GM21515 (cell line): ENCODE measurements around the gene ARHGEF10L.
"Not testable (repeated sequence)": the region's sequence is repeated elsewhere in the genome, so short reads cannot be mapped to it uniquely, and the experiment has no call there.

Experiments
- ATAC-seq: cut with Tn5 transposase; IDR thresholded peaks from one replicate; pipeline ENCODE4 v1.9.1; 2021; ENCODE audit not compliant: unreplicated experiment

The ARHGEF10L gene

GRCh38 chr1:17609529-17609928 lies 70.0 kb downstream of the ARHGEF10L start:
- ATAC-seq: no peak

GRCh38 chr1:17610085-17610484 lies 70.6 kb downstream of the ARHGEF10L start:
- no peak for ATAC-seq

GRCh38 chr1:17610713-17611112 lies 71.2 kb downstream of the ARHGEF10L start:
- no peak for ATAC-seq

GRCh38 chr1:17611991-17612390 lies 72.5 kb downstream of the ARHGEF10L start:
- ATAC-seq: no peak

GRCh38 chr1:17612831-17613230 lies 73.3 kb downstream of the ARHGEF10L start:
- ATAC-seq: no peak

GRCh38 chr1:17614586-17614985 lies 75.1 kb downstream of the ARHGEF10L start:
- ATAC-seq: no peak

- no peak for ATAC-seq
These were observed 75.7 kb downstream of the ARHGEF10L start for GRCh38 chr1:17615157-17615556.

- ATAC-seq: no peak
These were observed 76.5 kb downstream of the ARHGEF10L start for GRCh38 chr1:17615959-17616358.

- ATAC-seq: no peak
These were observed 77.3 kb downstream of the ARHGEF10L start for GRCh38 chr1:17616731-17617279.

GRCh38 chr1:17617787-17618557 lies 78.5 kb downstream of the ARHGEF10L start:
- ATAC-seq: no peak

- ATAC-seq: no peak
These were observed 79.2 kb downstream of the ARHGEF10L start for GRCh38 chr1:17618558-17619247.

- no peak for ATAC-seq
These were observed 81.0 kb downstream of the ARHGEF10L start for GRCh38 chr1:17620448-17620847.

- ATAC-seq: no peak
These were observed 82.2 kb downstream of the ARHGEF10L start for GRCh38 chr1:17621691-17622090.

- ATAC-seq: no peak
These were observed 83.3 kb downstream of the ARHGEF10L start for GRCh38 chr1:17622823-17623222.

GRCh38 chr1:17624611-17625233 lies 85.2 kb downstream of the ARHGEF10L start:
- no peak for ATAC-seq

- ATAC-seq: no peak
These were observed 87.9 kb downstream of the ARHGEF10L start for GRCh38 chr1:17627239-17628052.

GRCh38 chr1:17629046-17629445 lies 89.5 kb downstream of the ARHGEF10L start:
- ATAC-seq: not testable (repeated sequence)

- no peak for ATAC-seq
These were observed 90.0 kb downstream of the ARHGEF10L start for GRCh38 chr1:17629460-17629859.

GRCh38 chr1:17630048-17630830 lies 90.7 kb downstream of the ARHGEF10L start:
- ATAC-seq: no peak

GRCh38 chr1:17630986-17631385 lies 91.5 kb downstream of the ARHGEF10L start:
- ATAC-seq: no peak
